Measurements from ENCODE around the gene OPRD1. TPM values are rescaled to one million over a fixed set of nuclear protein-coding genes. Genes with fewer than 3 reads are reported as not detected.
A peak's percentile ranks its signal among the peaks of the same experiment; 100 is the strongest.
"Not testable (repeated sequence)": the region's sequence is repeated elsewhere in the genome, so short reads cannot be mapped to it uniquely, and the experiment has no call there.

The OPRD1 gene
- total RNA-seq, 1 donor from 2014 or later: 0.05 TPM

- peaks cover 6% of the 10 kb centered on the region for H3K27me3 Mint-ChIP-seq (ENCODE audit: insufficient read depth)
- DNase-seq (ENCODE audit: low spot score): no peak
- no peaks in the 10 kb centered on the region for H3K4me1 Mint-ChIP-seq (ENCODE audit: low read depth)
- H3K4me3 Mint-ChIP-seq: no peak overlapping the region
- intact Hi-C loops (cut with micrococcal nuclease): no loop called here
- H3K9me3 Mint-ChIP-seq: no peaks in the 10 kb centered on the region
- no peaks in the 10 kb centered on the region for H3K36me3 Mint-ChIP-seq (ENCODE audit: low read depth)
- H3K27ac Mint-ChIP-seq: no peak overlapping the region
Measured at GRCh38 chr1:28862571-28863403, 50.8 kb downstream of the OPRD1 start.

GRCh38 chr1:28864695-28865094 is 52.7 kb downstream of the OPRD1 start:
- H3K27me3 Mint-ChIP-seq (ENCODE audit: insufficient read depth): peaks cover 7% of the 10 kb centered on the region
- no peaks in the 10 kb centered on the region for H3K36me3 Mint-ChIP-seq (ENCODE audit: low read depth)
- no peak overlapping the region for H3K27ac Mint-ChIP-seq
- no peak overlapping the region for H3K4me3 Mint-ChIP-seq
- intact Hi-C loops (cut with micrococcal nuclease): no loop called here
- H3K4me1 Mint-ChIP-seq (ENCODE audit: low read depth): no peaks in the 10 kb centered on the region
- DNase-seq (ENCODE audit: low spot score): no peak
- H3K9me3 Mint-ChIP-seq: no peaks in the 10 kb centered on the region

- Mint-ChIP-seq H3K36me3 (ENCODE audit: low read depth) (no peaks in the 10 kb centered on the region), H3K27ac (no peak overlapping the region), H3K4me3 (no peak overlapping the region), H3K9me3 (no peaks in the 10 kb centered on the region), H3K4me1 (ENCODE audit: low read depth) (no peaks in the 10 kb centered on the region), H3K27me3 (ENCODE audit: insufficient read depth) (peaks cover 7% of the 10 kb centered on the region)
- intact Hi-C loops (cut with micrococcal nuclease): no loop called here
- no peak for DNase-seq (ENCODE audit: low spot score)
Measured at GRCh38 chr1:28865997-28866650, 54.2 kb downstream of the OPRD1 start.

- H3K4me1 Mint-ChIP-seq (ENCODE audit: low read depth): no peaks in the 10 kb centered on the region
- intact Hi-C loops (cut with micrococcal nuclease): no loop called here
- H3K36me3 Mint-ChIP-seq (ENCODE audit: low read depth): no peaks in the 10 kb centered on the region
- no peak overlapping the region for H3K27ac Mint-ChIP-seq
- H3K9me3 Mint-ChIP-seq: no peaks in the 10 kb centered on the region
- H3K4me3 Mint-ChIP-seq: no peak overlapping the region
- peaks cover 7% of the 10 kb centered on the region for H3K27me3 Mint-ChIP-seq (ENCODE audit: insufficient read depth)
- DNase-seq (ENCODE audit: low spot score): no peak
Measured at GRCh38 chr1:28867850-28868249, 55.9 kb downstream of the OPRD1 start.

- intact Hi-C loops (cut with micrococcal nuclease): no loop called here
- DNase-seq (ENCODE audit: low spot score): no peak
- Mint-ChIP-seq H3K27ac (no peak overlapping the region), H3K4me1 (ENCODE audit: low read depth) (no peaks in the 10 kb centered on the region), H3K4me3 (no peak overlapping the region), H3K36me3 (ENCODE audit: low read depth) (no peaks in the 10 kb centered on the region), H3K27me3 (ENCODE audit: insufficient read depth) (peaks cover 6% of the 10 kb centered on the region), H3K9me3 (no peaks in the 10 kb centered on the region)
Measured at GRCh38 chr1:28869952-28870351, 58.0 kb downstream of the OPRD1 start.

- H3K4me1 Mint-ChIP-seq (ENCODE audit: low read depth): no peaks in the 10 kb centered on the region
- no peak for DNase-seq (ENCODE audit: low spot score)
- intact Hi-C loops (cut with micrococcal nuclease): no loop called here
- H3K27ac Mint-ChIP-seq: no peak overlapping the region
- H3K9me3 Mint-ChIP-seq: no peaks in the 10 kb centered on the region
- no peak overlapping the region for H3K4me3 Mint-ChIP-seq
- H3K36me3 Mint-ChIP-seq (ENCODE audit: low read depth): no peaks in the 10 kb centered on the region
- H3K27me3 Mint-ChIP-seq (ENCODE audit: insufficient read depth): peaks cover 5% of the 10 kb centered on the region
Measured at GRCh38 chr1:28871631-28872401, 59.8 kb downstream of the OPRD1 start.

GRCh38 chr1:28875134-28875533 is 63.2 kb downstream of the OPRD1 start:
- H3K36me3 Mint-ChIP-seq (ENCODE audit: low read depth); H3K27ac Mint-ChIP-seq; intact Hi-C loops (cut with micrococcal nuclease); H3K4me3 Mint-ChIP-seq; H3K9me3 Mint-ChIP-seq; H3K4me1 Mint-ChIP-seq (ENCODE audit: low read depth); DNase-seq (ENCODE audit: low spot score); H3K27me3 Mint-ChIP-seq (ENCODE audit: insufficient read depth): not testable (repeated sequence)

- Mint-ChIP-seq H3K9me3 (no peaks in the 10 kb centered on the region), H3K36me3 (ENCODE audit: low read depth) (no peaks in the 10 kb centered on the region), H3K4me1 (ENCODE audit: low read depth) (peaks cover 11% of the 10 kb centered on the region), H3K4me3 (no peak overlapping the region), H3K27ac (no peak overlapping the region), H3K27me3 (ENCODE audit: insufficient read depth) (peaks cover 5% of the 10 kb centered on the region)
- peak; percentile 54 for DNase-seq (ENCODE audit: low spot score)
- intact Hi-C loops (cut with micrococcal nuclease): loop anchor here (1.0 to 2.0 kb wide), 5 partner anchors 92 to 518 kb away; partner anchors contain the start of genes TAF12 and TRNAU1AP
Measured at GRCh38 chr1:28877132-28877781, 65.3 kb downstream of the OPRD1 start.

GRCh38 chr1:28878796-28879195 is 66.8 kb downstream of the OPRD1 start:
- H3K4me3 Mint-ChIP-seq: no peak overlapping the region
- H3K4me1 Mint-ChIP-seq (ENCODE audit: low read depth): peaks cover 16% of the 10 kb centered on the region
- DNase-seq (ENCODE audit: low spot score): no peak
- H3K27ac Mint-ChIP-seq: no peak overlapping the region
- H3K36me3 Mint-ChIP-seq (ENCODE audit: low read depth): no peaks in the 10 kb centered on the region
- peaks cover 5% of the 10 kb centered on the region for H3K27me3 Mint-ChIP-seq (ENCODE audit: insufficient read depth)
- intact Hi-C loops (cut with micrococcal nuclease): no loop called here
- H3K9me3 Mint-ChIP-seq: no peaks in the 10 kb centered on the region

- intact Hi-C loops (cut with micrococcal nuclease): loop anchor here (1.0 to 10.0 kb wide), 5 partner anchors 152 to 637 kb away; no protein-coding TSS in a partner anchor
- Mint-ChIP-seq H3K27me3 (ENCODE audit: insufficient read depth) (peaks cover under 1% of the 10 kb centered on the region), H3K4me3 (no peak overlapping the region), H3K27ac (peak overlapping the region; percentile 24), H3K4me1 (ENCODE audit: low read depth) (peaks cover 39% of the 10 kb centered on the region), H3K36me3 (ENCODE audit: low read depth) (no peaks in the 10 kb centered on the region), H3K9me3 (no peaks in the 10 kb centered on the region)
- peak; percentile 70 for DNase-seq (ENCODE audit: low spot score)
Measured at GRCh38 chr1:28882009-28882628, 70.1 kb downstream of the OPRD1 start.

- intact Hi-C loops (cut with micrococcal nuclease): loop anchor here (10.0 kb wide), 1 partner anchor 638 kb away; no protein-coding TSS in a partner anchor
- H3K4me1 Mint-ChIP-seq (ENCODE audit: low read depth): peaks cover 41% of the 10 kb centered on the region
- DNase-seq (ENCODE audit: low spot score): no peak
- H3K4me3 Mint-ChIP-seq: no peak overlapping the region
- H3K36me3 Mint-ChIP-seq (ENCODE audit: low read depth): no peaks in the 10 kb centered on the region
- no peaks in the 10 kb centered on the region for H3K27me3 Mint-ChIP-seq (ENCODE audit: insufficient read depth)
- H3K9me3 Mint-ChIP-seq: no peaks in the 10 kb centered on the region
- H3K27ac Mint-ChIP-seq: no peak overlapping the region
Measured at GRCh38 chr1:28883242-28883616, 71.3 kb downstream of the OPRD1 start.

- H3K9me3 Mint-ChIP-seq: no peaks in the 10 kb centered on the region
Measured at GRCh38 chr1:28885472-28885877, 73.5 kb downstream of the OPRD1 start.

More at GRCh38 chr1:28885472-28885877, 73.5 kb downstream of the OPRD1 start:
- Mint-ChIP-seq H3K36me3 (ENCODE audit: low read depth) (no peaks in the 10 kb centered on the region), H3K4me3 (peak overlapping the region; percentile 5), H3K27me3 (ENCODE audit: insufficient read depth) (no peaks in the 10 kb centered on the region), H3K4me1 (ENCODE audit: low read depth) (peaks cover 52% of the 10 kb centered on the region), H3K27ac (peak overlapping the region; percentile 93)
- DNase-seq (ENCODE audit: low spot score): no peak
- intact Hi-C loops (cut with micrococcal nuclease): loop anchor here (1.0 to 10.0 kb wide), 9 partner anchors 29 to 641 kb away; partner anchors contain the start of genes EPB41, GMEB1 and YTHDF2
